ENCODE results near the gene FEZF1. TPM values are rescaled to one million over a fixed set of nuclear protein-coding genes. Genes with fewer than 3 reads are reported as not detected.

Gene FEZF1
- polyA plus RNA-seq, 1 experiment = not detected

- DNase-seq (ENCODE audit: low read depth) = no peak
- no peaks in the 10 kb centered on the region for H3K36me3 ChIP-seq (ENCODE audit: control insufficient read depth, insufficient read depth, low read length)
- peaks cover 59% of the 10 kb centered on the region for H3K27me3 ChIP-seq (ENCODE audit: control insufficient read depth, insufficient read depth, low read length)
- CTCF ChIA-PET = no interaction called here
- no peak for TF ChIP-seq CTCF (IDR thresholded peaks at IDR 0.05; ENCODE audit: insufficient read depth, low read depth, low read length)
- no peak overlapping the region for H3K4me3 ChIP-seq (ENCODE audit: low read depth, low read length)
- POLR2A ChIA-PET = no interaction called here
Observed at GRCh38 chr7:122306320-122307227, 2.0 kb upstream of the FEZF1 start.

- H3K36me3 ChIP-seq (ENCODE audit: control insufficient read depth, insufficient read depth, low read length) = no peaks in the 10 kb centered on the region
- H3K4me3 ChIP-seq (ENCODE audit: low read depth, low read length) = no peak overlapping the region
- H3K27me3 ChIP-seq (ENCODE audit: control insufficient read depth, insufficient read depth, low read length) = peaks cover 55% of the 10 kb centered on the region
- DNase-seq (ENCODE audit: low read depth) = no peak
- ChIA-PET CTCF (no interaction called here), POLR2A (no interaction called here)
- TF ChIP-seq CTCF (IDR thresholded peaks at IDR 0.05; ENCODE audit: insufficient read depth, low read depth, low read length) = no peak
Observed at GRCh38 chr7:122305475-122306319, 1.1 kb upstream of the FEZF1 start.

- CTCF ChIA-PET = interaction anchor here (1.1 kb wide), 1 partner anchor 12 kb away, joined by 3 read pairs; no protein-coding TSS in a partner anchor
- H3K27me3 ChIP-seq (ENCODE audit: control insufficient read depth, insufficient read depth, low read length) = peaks cover 59% of the 10 kb centered on the region
- no peak for TF ChIP-seq CTCF (IDR thresholded peaks at IDR 0.05; ENCODE audit: insufficient read depth, low read depth, low read length)
- DNase-seq (ENCODE audit: low read depth) = no peak
- H3K4me3 ChIP-seq (ENCODE audit: low read depth, low read length) = no peak overlapping the region
- POLR2A ChIA-PET = no interaction called here
- no peaks in the 10 kb centered on the region for H3K36me3 ChIP-seq (ENCODE audit: control insufficient read depth, insufficient read depth, low read length)
Observed at GRCh38 chr7:122304996-122305421, 459 bp upstream of the FEZF1 start.

GRCh38 chr7:122303531-122304318, 825 bp downstream of the FEZF1 start:
- POLR2A ChIA-PET = no interaction called here
- CTCF ChIA-PET = no interaction called here
- peaks cover 61% of the 10 kb centered on the region for H3K27me3 ChIP-seq (ENCODE audit: control insufficient read depth, insufficient read depth, low read length)
- TF ChIP-seq CTCF (IDR thresholded peaks at IDR 0.05; ENCODE audit: insufficient read depth, low read depth, low read length) = no peak
- DNase-seq (ENCODE audit: low read depth) = no peak
- no peak overlapping the region for H3K4me3 ChIP-seq (ENCODE audit: low read depth, low read length)
- H3K36me3 ChIP-seq (ENCODE audit: control insufficient read depth, insufficient read depth, low read length) = no peaks in the 10 kb centered on the region
